GM23338 (cell line): ENCODE measurements around the gene EHD4. TPM values are rescaled to one million over a fixed set of nuclear protein-coding genes. Genes with fewer than 3 reads are reported as not detected.

Experiments
- ATAC-seq: fragments of 200-7000 bp; cut with Tn5 transposase; 3 replicates; pipeline ENCODE4 v1.9.1; 2020
- DNase-seq: peaks from one replicate; pipeline ENCODE4 v3.0.0-alpha.2; 2015; ENCODE audit warnings: low spot score
- H2AFZ ChIP-seq: fragments of 200-600 bp; sonication (generic); 2 replicates; pipeline ENCODE4 v1.8.0; 2016; ENCODE audit warnings: antibody characterized with exemption, mild to moderate bottlenecking, moderate library complexity
- H3F3A ChIP-seq: fragments of 200-600 bp; sonication (generic); replicated peaks from 2 replicates; pipeline ENCODE4 v1.8.0; 2017; ENCODE audit warnings: antibody characterized with exemption, mixed run types, low read depth
- H3K27ac ChIP-seq: fragments of 200-600 bp; sonication (generic); 2 replicates; pipeline ENCODE4 v1.6.1; 2016; ENCODE audit warnings: low read depth
- H3K27me3 ChIP-seq: fragments of 200-600 bp; sonication (generic); 2 replicates; pipeline ENCODE4 v1.8.0; 2016; ENCODE audit warnings: mild to moderate bottlenecking, mixed run types, moderate library complexity; ENCODE audit not compliant: insufficient read depth
- H3K36me3 ChIP-seq: fragments of 200-600 bp; sonication (generic); 2 replicates; pipeline ENCODE4 v1.8.0; 2016; ENCODE audit warnings: mild to moderate bottlenecking; ENCODE audit not compliant: insufficient read depth
- H3K4me1 ChIP-seq: fragments of 200-600 bp; sonication (generic); 2 replicates; pipeline ENCODE4 v1.8.0; 2016; ENCODE audit warnings: mild to moderate bottlenecking, moderate library complexity; ENCODE audit not compliant: insufficient read depth
- H3K4me2 ChIP-seq: fragments of 200-600 bp; sonication (generic); 2 replicates; pipeline ENCODE4 v1.7.1; 2017; ENCODE audit warnings: mixed run types
- H3K4me3 ChIP-seq: fragments of 200-600 bp; sonication (generic); 2 replicates; pipeline ENCODE4 v1.6.1; 2016; ENCODE audit warnings: mixed run types
- H3K79me2 ChIP-seq: fragments of 200-600 bp; sonication (generic); replicated peaks from 2 replicates; pipeline ENCODE4 v1.8.0; 2017; ENCODE audit warnings: mild to moderate bottlenecking; ENCODE audit not compliant: insufficient read depth
- H3K9me2 ChIP-seq: fragments of 200-600 bp; sonication (generic); 2 replicates; pipeline ENCODE4 v1.8.0; 2017; ENCODE audit not compliant: insufficient read depth
- H4K20me1 ChIP-seq: fragments of 200-600 bp; sonication (generic); replicated peaks from 2 replicates; pipeline ENCODE4 v1.8.0; 2017; ENCODE audit warnings: mild to moderate bottlenecking; ENCODE audit not compliant: insufficient read depth
- H3K27ac Mint-ChIP-seq: 2 replicates; pipeline ENCODE4 v1.8.0; 2020; ENCODE audit warnings: inconsistent platforms, mild to moderate bottlenecking, moderate library complexity, mixed read lengths
- H3K27me3 Mint-ChIP-seq: 3 replicates; pipeline ENCODE4 v1.8.0; 2022; ENCODE audit warnings: low read depth, mild to moderate bottlenecking, moderate library complexity, mixed read lengths, inconsistent platforms; ENCODE audit not compliant: insufficient read depth, poor library complexity
- H3K36me3 Mint-ChIP-seq: 3 replicates; pipeline ENCODE4 v1.8.0; 2021; ENCODE audit warnings: low read depth, mild to moderate bottlenecking, inconsistent platforms, moderate library complexity, mixed read lengths
- H3K4me1 Mint-ChIP-seq: 3 replicates; pipeline ENCODE4 v1.8.0; 2020; ENCODE audit warnings: mild to moderate bottlenecking, inconsistent platforms, mixed read lengths
- H3K4me3 Mint-ChIP-seq: 3 replicates; pipeline ENCODE4 v1.8.0; 2021; ENCODE audit warnings: moderate library complexity, mild to moderate bottlenecking, inconsistent platforms, mixed read lengths
- H3K9me3 Mint-ChIP-seq: 3 replicates; pipeline ENCODE4 v1.8.0; 2020; ENCODE audit warnings: moderate library complexity, mild to moderate bottlenecking, inconsistent platforms, mixed read lengths
- CREB1 ChIP-seq: fragments of 250-450 bp; sonication (Bioruptor Pico); IDR thresholded peaks from 2 replicates; pipeline ENCODE4 v1.5.0; 2020; ENCODE audit warnings: low read depth, mild to moderate bottlenecking, moderate library complexity
- ETS1 ChIP-seq: IDR thresholded peaks from 2 replicates; pipeline ENCODE4 v1.6.1; 2016; ENCODE audit warnings: antibody characterized with exemption
- EZH2 ChIP-seq: fragments of 200-600 bp; sonication (generic); IDR thresholded peaks from one replicate; pipeline ENCODE4 v1.8.0; 2017; ENCODE audit warnings: antibody characterized with exemption, mild to moderate bottlenecking, low read depth; ENCODE audit not compliant: unreplicated experiment
- EZH2phosphoT487 ChIP-seq: fragments of 200-600 bp; sonication (generic); IDR thresholded peaks from one replicate; pipeline ENCODE4 v1.8.1; 2018; ENCODE audit warnings: antibody characterized with exemption; ENCODE audit not compliant: unreplicated experiment
- JUNB ChIP-seq: IDR thresholded peaks from one replicate; pipeline ENCODE4 v1.6.1; 2016; ENCODE audit warnings: antibody characterized with exemption; ENCODE audit not compliant: unreplicated experiment
- NANOG ChIP-seq: IDR thresholded peaks from 2 replicates; pipeline ENCODE4 v1.6.1; 2016; ENCODE audit warnings: antibody characterized with exemption, borderline replicate concordance
- POLR2AphosphoS5 ChIP-seq: IDR thresholded peaks from 2 replicates; pipeline ENCODE4 v1.6.1; 2016; ENCODE audit warnings: antibody characterized with exemption, low read depth
- STAT1 ChIP-seq: IDR thresholded peaks from one replicate; pipeline ENCODE4 v1.6.1; 2016; ENCODE audit warnings: antibody characterized with exemption; ENCODE audit not compliant: unreplicated experiment
- ZNF114 ChIP-seq: fragments of 250-450 bp; sonication (Bioruptor Pico); IDR thresholded peaks from 2 replicates; pipeline ENCODE4 v1.5.0; 2020; ENCODE audit warnings: mild to moderate bottlenecking, moderate library complexity
- ZNF331 ChIP-seq: fragments of 250-450 bp; sonication (Bioruptor Pico); IDR thresholded peaks from 2 replicates; pipeline ENCODE4 v1.5.0; 2020; ENCODE audit warnings: low read depth, mild to moderate bottlenecking, moderate library complexity
- polyA plus RNA-seq: library from polyadenylated mRNA; unstranded; fragments of >200 nt; fragmentation: Nextera tagmentation; extraction: Ambion mirVana; gene quantifications from 2 replicates; pipeline ENCODE4 v1.2.1, GENCODE V29; 2016
- total RNA-seq: library from RNA; depleted of rRNA; stranded (reverse); fragments of >200 nt; shearing (Covaris generic); gene quantifications from 2 replicates; pipeline ENCODE4 v1.2.3, GENCODE V29; 2014
- TF ChIP-seq, protein P1 (sequence below): IDR thresholded peaks from one replicate; pipeline ENCODE4 v1.6.1; 2018; ENCODE audit warnings: antibody characterized with exemption; ENCODE audit not compliant: unreplicated experiment
- TF ChIP-seq, protein P2 (sequence below), 2 experiments: fragments of 200-600 bp in 1 of 2; sonication (generic) in 1 of 2; conservative IDR thresholded peaks; 2 replicates each; pipeline versions ENCODE4 v1.5.1 to v1.6.1; 2016 to 2017; ENCODE audit warnings: antibody characterized with exemption in 2 of 2, low read depth in 2 of 2, mild to moderate bottlenecking in 2 of 2, moderate library complexity in 1 of 2
- TF ChIP-seq, protein P3 (sequence below): fragments of 250-450 bp; sonication (Bioruptor Pico); IDR thresholded peaks from 2 replicates; pipeline ENCODE4 v1.5.0; 2020; ENCODE audit warnings: mild to moderate bottlenecking, moderate library complexity

EHD4 gene
- total and polyA plus RNA-seq, 2 experiments from 2014 or later = 13.0 to 31.0 TPM

GRCh38 chr15:41958002-41958420, 14.3 kb downstream of the EHD4 start:
- no peak overlapping the region for H2AFZ ChIP-seq
- peaks cover 10% of the 10 kb centered on the region for H3K27me3 Mint-ChIP-seq
- peaks cover 6% of the 10 kb centered on the region; the same call in 1 of the 2 replicates for H3K36me3 ChIP-seq
- H3K4me1 Mint-ChIP-seq = peaks cover 13% of the 10 kb centered on the region; the same call in 2 of the 3 replicates
- no peak overlapping the region for H3K4me2 ChIP-seq
- H3K9me3 Mint-ChIP-seq = peaks cover 5% of the 10 kb centered on the region; the same call in 1 of the 3 replicates
- TF ChIP-seq ETS1 (no peak), JUNB (no peak), CREB1 (no peak), ZNF331 (no peak), ZNF114 (no peak), POLR2AphosphoS5 (no peak), NANOG (no peak), STAT1 (no peak), EZH2 (no peak), EZH2phosphoT487 (no peak)
- TF ChIP-seq, protein P1, sequence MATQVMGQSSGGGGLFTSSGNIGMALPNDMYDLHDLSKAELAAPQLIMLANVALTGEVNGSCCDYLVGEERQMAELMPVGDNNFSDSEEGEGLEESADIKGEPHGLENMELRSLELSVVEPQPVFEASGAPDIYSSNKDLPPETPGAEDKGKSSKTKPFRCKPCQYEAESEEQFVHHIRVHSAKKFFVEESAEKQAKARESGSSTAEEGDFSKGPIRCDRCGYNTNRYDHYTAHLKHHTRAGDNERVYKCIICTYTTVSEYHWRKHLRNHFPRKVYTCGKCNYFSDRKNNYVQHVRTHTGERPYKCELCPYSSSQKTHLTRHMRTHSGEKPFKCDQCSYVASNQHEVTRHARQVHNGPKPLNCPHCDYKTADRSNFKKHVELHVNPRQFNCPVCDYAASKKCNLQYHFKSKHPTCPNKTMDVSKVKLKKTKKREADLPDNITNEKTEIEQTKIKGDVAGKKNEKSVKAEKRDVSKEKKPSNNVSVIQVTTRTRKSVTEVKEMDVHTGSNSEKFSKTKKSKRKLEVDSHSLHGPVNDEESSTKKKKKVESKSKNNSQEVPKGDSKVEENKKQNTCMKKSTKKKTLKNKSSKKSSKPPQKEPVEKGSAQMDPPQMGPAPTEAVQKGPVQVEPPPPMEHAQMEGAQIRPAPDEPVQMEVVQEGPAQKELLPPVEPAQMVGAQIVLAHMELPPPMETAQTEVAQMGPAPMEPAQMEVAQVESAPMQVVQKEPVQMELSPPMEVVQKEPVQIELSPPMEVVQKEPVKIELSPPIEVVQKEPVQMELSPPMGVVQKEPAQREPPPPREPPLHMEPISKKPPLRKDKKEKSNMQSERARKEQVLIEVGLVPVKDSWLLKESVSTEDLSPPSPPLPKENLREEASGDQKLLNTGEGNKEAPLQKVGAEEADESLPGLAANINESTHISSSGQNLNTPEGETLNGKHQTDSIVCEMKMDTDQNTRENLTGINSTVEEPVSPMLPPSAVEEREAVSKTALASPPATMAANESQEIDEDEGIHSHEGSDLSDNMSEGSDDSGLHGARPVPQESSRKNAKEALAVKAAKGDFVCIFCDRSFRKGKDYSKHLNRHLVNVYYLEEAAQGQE = no peak
- TF ChIP-seq, protein P2, sequence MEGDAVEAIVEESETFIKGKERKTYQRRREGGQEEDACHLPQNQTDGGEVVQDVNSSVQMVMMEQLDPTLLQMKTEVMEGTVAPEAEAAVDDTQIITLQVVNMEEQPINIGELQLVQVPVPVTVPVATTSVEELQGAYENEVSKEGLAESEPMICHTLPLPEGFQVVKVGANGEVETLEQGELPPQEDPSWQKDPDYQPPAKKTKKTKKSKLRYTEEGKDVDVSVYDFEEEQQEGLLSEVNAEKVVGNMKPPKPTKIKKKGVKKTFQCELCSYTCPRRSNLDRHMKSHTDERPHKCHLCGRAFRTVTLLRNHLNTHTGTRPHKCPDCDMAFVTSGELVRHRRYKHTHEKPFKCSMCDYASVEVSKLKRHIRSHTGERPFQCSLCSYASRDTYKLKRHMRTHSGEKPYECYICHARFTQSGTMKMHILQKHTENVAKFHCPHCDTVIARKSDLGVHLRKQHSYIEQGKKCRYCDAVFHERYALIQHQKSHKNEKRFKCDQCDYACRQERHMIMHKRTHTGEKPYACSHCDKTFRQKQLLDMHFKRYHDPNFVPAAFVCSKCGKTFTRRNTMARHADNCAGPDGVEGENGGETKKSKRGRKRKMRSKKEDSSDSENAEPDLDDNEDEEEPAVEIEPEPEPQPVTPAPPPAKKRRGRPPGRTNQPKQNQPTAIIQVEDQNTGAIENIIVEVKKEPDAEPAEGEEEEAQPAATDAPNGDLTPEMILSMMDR (conservative IDR thresholded peaks at IDR 0.05; ENCODE audit: low read depth in 2 of 2) = no peak
- TF ChIP-seq, protein P3, sequence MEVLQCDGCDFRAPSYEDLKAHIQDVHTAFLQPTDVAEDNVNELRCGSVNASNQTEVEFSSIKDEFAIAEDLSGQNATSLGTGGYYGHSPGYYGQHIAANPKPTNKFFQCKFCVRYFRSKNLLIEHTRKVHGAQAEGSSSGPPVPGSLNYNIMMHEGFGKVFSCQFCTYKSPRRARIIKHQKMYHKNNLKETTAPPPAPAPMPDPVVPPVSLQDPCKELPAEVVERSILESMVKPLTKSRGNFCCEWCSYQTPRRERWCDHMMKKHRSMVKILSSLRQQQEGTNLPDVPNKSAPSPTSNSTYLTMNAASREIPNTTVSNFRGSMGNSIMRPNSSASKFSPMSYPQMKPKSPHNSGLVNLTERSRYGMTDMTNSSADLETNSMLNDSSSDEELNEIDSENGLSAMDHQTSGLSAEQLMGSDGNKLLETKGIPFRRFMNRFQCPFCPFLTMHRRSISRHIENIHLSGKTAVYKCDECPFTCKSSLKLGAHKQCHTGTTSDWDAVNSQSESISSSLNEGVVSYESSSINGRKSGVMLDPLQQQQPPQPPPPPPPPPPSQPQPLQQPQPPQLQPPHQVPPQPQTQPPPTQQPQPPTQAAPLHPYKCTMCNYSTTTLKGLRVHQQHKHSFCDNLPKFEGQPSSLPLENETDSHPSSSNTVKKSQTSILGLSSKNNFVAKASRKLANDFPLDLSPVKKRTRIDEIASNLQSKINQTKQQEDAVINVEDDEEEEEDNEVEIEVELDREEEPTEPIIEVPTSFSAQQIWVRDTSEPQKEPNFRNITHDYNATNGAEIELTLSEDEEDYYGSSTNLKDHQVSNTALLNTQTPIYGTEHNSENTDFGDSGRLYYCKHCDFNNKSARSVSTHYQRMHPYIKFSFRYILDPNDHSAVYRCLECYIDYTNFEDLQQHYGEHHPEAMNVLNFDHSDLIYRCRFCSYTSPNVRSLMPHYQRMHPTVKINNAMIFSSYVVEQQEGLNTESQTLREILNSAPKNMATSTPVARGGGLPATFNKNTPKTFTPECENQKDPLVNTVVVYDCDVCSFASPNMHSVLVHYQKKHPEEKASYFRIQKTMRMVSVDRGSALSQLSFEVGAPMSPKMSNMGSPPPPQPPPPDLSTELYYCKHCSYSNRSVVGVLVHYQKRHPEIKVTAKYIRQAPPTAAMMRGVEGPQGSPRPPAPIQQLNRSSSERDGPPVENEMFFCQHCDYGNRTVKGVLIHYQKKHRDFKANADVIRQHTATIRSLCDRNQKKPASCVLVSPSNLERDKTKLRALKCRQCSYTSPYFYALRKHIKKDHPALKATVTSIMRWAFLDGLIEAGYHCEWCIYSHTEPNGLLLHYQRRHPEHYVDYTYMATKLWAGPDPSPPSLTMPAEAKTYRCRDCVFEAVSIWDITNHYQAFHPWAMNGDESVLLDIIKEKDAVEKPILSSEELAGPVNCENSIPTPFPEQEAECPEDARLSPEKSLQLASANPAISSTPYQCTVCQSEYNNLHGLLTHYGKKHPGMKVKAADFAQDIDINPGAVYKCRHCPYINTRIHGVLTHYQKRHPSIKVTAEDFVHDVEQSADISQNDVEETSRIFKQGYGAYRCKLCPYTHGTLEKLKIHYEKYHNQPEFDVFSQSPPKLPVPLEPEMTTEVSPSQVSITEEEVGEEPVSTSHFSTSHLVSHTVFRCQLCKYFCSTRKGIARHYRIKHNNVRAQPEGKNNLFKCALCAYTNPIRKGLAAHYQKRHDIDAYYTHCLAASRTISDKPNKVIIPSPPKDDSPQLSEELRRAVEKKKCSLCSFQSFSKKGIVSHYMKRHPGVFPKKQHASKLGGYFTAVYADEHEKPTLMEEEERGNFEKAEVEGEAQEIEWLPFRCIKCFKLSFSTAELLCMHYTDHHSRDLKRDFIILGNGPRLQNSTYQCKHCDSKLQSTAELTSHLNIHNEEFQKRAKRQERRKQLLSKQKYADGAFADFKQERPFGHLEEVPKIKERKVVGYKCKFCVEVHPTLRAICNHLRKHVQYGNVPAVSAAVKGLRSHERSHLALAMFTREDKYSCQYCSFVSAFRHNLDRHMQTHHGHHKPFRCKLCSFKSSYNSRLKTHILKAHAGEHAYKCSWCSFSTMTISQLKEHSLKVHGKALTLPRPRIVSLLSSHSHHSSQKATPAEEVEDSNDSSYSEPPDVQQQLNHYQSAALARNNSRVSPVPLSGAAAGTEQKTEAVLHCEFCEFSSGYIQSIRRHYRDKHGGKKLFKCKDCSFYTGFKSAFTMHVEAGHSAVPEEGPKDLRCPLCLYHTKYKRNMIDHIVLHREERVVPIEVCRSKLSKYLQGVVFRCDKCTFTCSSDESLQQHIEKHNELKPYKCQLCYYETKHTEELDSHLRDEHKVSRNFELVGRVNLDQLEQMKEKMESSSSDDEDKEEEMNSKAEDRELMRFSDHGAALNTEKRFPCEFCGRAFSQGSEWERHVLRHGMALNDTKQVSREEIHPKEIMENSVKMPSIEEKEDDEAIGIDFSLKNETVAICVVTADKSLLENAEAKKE = no peak
- peaks cover 20% of the 10 kb centered on the region for H3K36me3 Mint-ChIP-seq
- H3K4me3 ChIP-seq = no peak overlapping the region
- peaks cover 23% of the 10 kb centered on the region; the same call in 1 of the 2 replicates for H4K20me1 ChIP-seq
- ATAC-seq (no peak), DNase-seq (no peak)
- H3K9me2 ChIP-seq = no peaks in the 10 kb centered on the region
- no peak overlapping the region for H3K4me3 Mint-ChIP-seq
- peaks cover 81% of the 10 kb centered on the region for H3K79me2 ChIP-seq
- H3K27ac Mint-ChIP-seq = no peak overlapping the region
- H3K4me1 ChIP-seq = peaks cover 5% of the 10 kb centered on the region
- H3K27me3 ChIP-seq = no peaks in the 10 kb centered on the region
- no peaks in the 10 kb centered on the region for H3F3A ChIP-seq
- H3K27ac ChIP-seq = no peak overlapping the region; the same call in 1 of the 2 replicates
